ENCODE measurements around the gene TCP11.

DNA sequence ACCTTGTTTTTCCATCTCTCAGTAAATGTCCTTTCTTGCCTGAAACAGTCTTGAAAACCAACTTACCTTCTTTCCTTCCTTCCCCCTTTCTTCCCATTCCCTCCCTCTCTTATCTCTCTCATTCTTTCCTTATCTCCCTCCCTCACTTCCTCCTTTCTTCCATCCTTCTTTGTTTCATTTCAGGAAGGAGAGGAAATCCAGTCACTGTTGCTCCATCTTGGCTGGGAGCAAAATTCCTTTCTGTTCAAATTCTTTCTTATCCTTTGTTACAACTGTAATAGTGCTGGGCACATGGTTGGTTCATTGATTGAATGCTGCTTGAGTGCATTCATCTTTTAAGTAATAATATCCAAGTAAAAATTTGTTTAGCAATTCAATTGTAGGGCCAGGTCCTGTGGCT is 17.4 kb upstream of the TCP11 start:
- no peak for TF ChIP-seq CTCF (IDR thresholded peaks at IDR 0.05)
- TF ChIP-seq POLR2A (IDR thresholded peaks at IDR 0.05) = no peak

Data from right lobe of liver (tissue), 4 donors.